GM12873 (cell line): ENCODE measurements around the gene AGMO.

Experiments
- TF ChIP-seq, protein P1 (sequence below): IDR thresholded peaks from 2 replicates; pipeline ENCODE4 v1.5.1; 2012; ENCODE audit warnings: low read depth, mild to moderate bottlenecking, moderate library complexity, low read length, control low read depth; ENCODE audit not compliant: insufficient read depth; ENCODE audit errors: missing control alignments

The AGMO gene

GRCh38 chr7:15389073-15389472 is 172.7 kb downstream of the AGMO start:
- TF ChIP-seq, protein P1, sequence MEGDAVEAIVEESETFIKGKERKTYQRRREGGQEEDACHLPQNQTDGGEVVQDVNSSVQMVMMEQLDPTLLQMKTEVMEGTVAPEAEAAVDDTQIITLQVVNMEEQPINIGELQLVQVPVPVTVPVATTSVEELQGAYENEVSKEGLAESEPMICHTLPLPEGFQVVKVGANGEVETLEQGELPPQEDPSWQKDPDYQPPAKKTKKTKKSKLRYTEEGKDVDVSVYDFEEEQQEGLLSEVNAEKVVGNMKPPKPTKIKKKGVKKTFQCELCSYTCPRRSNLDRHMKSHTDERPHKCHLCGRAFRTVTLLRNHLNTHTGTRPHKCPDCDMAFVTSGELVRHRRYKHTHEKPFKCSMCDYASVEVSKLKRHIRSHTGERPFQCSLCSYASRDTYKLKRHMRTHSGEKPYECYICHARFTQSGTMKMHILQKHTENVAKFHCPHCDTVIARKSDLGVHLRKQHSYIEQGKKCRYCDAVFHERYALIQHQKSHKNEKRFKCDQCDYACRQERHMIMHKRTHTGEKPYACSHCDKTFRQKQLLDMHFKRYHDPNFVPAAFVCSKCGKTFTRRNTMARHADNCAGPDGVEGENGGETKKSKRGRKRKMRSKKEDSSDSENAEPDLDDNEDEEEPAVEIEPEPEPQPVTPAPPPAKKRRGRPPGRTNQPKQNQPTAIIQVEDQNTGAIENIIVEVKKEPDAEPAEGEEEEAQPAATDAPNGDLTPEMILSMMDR, result no peak

DNA sequence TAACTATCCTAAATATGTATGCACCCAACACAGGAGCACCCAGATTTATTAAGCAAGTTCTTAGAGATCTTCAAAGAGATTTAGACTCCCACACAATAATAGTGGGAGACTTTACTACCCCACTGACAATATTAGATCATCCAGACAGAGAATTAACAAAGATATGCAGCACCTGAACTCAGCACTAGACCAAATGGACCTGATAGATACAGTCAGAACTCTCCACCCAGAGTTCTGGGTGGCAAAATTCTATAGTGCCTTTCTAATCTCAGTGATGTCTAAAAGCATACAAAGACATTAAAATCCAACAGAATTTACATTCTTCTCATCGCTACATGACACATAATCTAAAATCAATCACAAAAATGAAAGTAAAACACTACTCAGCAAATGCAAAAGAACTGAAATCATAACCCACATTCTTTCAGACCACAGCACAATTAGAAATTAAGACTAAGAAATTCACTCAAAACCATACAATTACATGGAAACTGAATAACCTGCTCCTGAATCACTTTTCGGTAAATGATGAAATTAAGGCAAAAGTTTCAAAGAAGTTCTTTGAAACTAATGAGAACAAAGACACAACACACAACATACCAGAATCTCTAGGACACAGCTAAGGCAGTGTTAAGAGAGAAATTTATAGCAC is 183.2 kb downstream of the AGMO start:
- TF ChIP-seq, protein P1, result no peak

- TF ChIP-seq, protein P1, result no peak
Observed at GRCh38 chr7:15376600-15376999, 185.2 kb downstream of the AGMO start.

GRCh38 chr7:15370441-15370840 is 191.4 kb downstream of the AGMO start:
- TF ChIP-seq, protein P1, result no peak

GRCh38 chr7:15368653-15369052 is 193.2 kb downstream of the AGMO start:
- TF ChIP-seq, protein P1, result no peak

DNA sequence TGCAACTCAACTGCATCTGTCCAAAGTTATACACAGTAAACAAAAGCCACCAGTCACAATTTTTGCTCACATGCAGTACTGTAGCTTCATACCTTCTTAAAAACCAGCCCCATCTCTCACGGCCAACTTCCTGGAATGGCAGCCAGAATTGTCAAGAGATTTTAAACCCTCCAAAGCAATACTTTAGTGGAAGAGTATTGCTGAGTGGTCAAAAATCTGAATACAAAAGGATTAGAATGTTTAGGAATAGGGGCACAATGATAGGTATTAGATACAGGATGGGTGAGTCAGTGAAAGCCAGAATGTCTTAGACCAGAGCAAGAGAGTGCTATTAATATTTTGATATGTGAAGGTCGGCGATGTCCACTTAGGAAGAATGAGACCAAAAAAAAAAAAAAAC is 193.9 kb downstream of the AGMO start:
- TF ChIP-seq, protein P1, result no peak

- TF ChIP-seq, protein P1, result no peak
Observed at GRCh38 chr7:15358112-15358511, 203.7 kb downstream of the AGMO start.
